Stimulated activated naive CD4-positive, alpha-beta T cell treated with Interleukin-2 at 50 U/mL for 16 hours (primary cell): ENCODE measurements around the gene IGF1R.

Source experiments
- DNase-seq: peaks from one replicate; lab custom pipeline; 2025; lab: John Stamatoyannopoulos, UW

The IGF1R gene

GRCh38 chr15:98746375-98747155 is 98.2 kb downstream of the IGF1R start:
- no peak for DNase-seq

- no peak for DNase-seq
Measured at GRCh38 chr15:98751767-98752166, 103.4 kb downstream of the IGF1R start.

- DNase-seq, result no peak
Measured at GRCh38 chr15:98753726-98754656, 105.7 kb downstream of the IGF1R start.

- DNase-seq, result no peak
Measured at GRCh38 chr15:98754657-98755022, 106.3 kb downstream of the IGF1R start.

- no peak for DNase-seq
Measured at GRCh38 chr15:98755138-98755537, 106.8 kb downstream of the IGF1R start.

- DNase-seq, result no peak
Measured at GRCh38 chr15:98755781-98756180, 107.4 kb downstream of the IGF1R start.

GRCh38 chr15:98758224-98758623 is 109.9 kb downstream of the IGF1R start:
- no peak for DNase-seq

- DNase-seq, result no peak
Measured at GRCh38 chr15:98759277-98759676, 110.9 kb downstream of the IGF1R start.

GRCh38 chr15:98760112-98760826 is 111.9 kb downstream of the IGF1R start:
- DNase-seq, result no peak

GRCh38 chr15:98760975-98761374 is 112.6 kb downstream of the IGF1R start:
- no peak for DNase-seq

GRCh38 chr15:98763179-98763578 is 114.8 kb downstream of the IGF1R start:
- no peak for DNase-seq

- DNase-seq, result no peak
Measured at GRCh38 chr15:98764291-98764690, 116.0 kb downstream of the IGF1R start.

- DNase-seq, result no peak
Measured at GRCh38 chr15:98765610-98766009, 117.3 kb downstream of the IGF1R start.

GRCh38 chr15:98767692-98768091 is 119.4 kb downstream of the IGF1R start:
- DNase-seq, result no peak

GRCh38 chr15:98769867-98770266 is 121.5 kb downstream of the IGF1R start:
- no peak for DNase-seq

- DNase-seq, result no peak
Measured at GRCh38 chr15:98770984-98771383, 122.6 kb downstream of the IGF1R start.

- no peak for DNase-seq
Measured at GRCh38 chr15:98771541-98771940, 123.2 kb downstream of the IGF1R start.

- DNase-seq, result no peak
Measured at GRCh38 chr15:98772895-98773294, 124.6 kb downstream of the IGF1R start.

GRCh38 chr15:98773616-98774015 is 125.3 kb downstream of the IGF1R start:
- no peak for DNase-seq

- DNase-seq, result no peak
Measured at GRCh38 chr15:98774756-98775497, 126.6 kb downstream of the IGF1R start.

- DNase-seq, result no peak
Measured at GRCh38 chr15:98775498-98776230, 127.3 kb downstream of the IGF1R start.
